ENCODE measurements around the gene NFKBIE.
"Not testable (repeated sequence)": the region's sequence is repeated elsewhere in the genome, so short reads cannot be mapped to it uniquely, and the experiment has no call there.

The NFKBIE gene

GRCh38 chr6:44265007-44265721 lies at the start of gene NFKBIE:
NFKBIE (minus strand) TSS chr6:44265551; CDS start chr6:44265346, 205 bp downstream.
- DNase-seq = peak; percentile 76

- DNase-seq = not testable (repeated sequence)
Measured at GRCh38 chr6:44314657-44315056, 49.3 kb upstream of the NFKBIE start.

- peak; percentile 77 for DNase-seq
Measured at GRCh38 chr6:44312901-44313788, 47.8 kb upstream of the NFKBIE start, which contains the start of gene AARS2. AARS2 (minus strand) TSS chr6:44313347; CDS start chr6:44313323, 24 bp downstream.

- DNase-seq = no peak
Measured at GRCh38 chr6:44311767-44312166, 46.4 kb upstream of the NFKBIE start.

GRCh38 chr6:44311304-44311703 lies 46.0 kb upstream of the NFKBIE start:
- DNase-seq = no peak

GRCh38 chr6:44310241-44310640 lies 44.9 kb upstream of the NFKBIE start:
- DNase-seq = no peak

GRCh38 chr6:44309631-44310030 lies 44.3 kb upstream of the NFKBIE start:
- no peak for DNase-seq

GRCh38 chr6:44309092-44309491 lies 43.7 kb upstream of the NFKBIE start:
- no peak for DNase-seq

GRCh38 chr6:44307217-44307616 lies 41.9 kb upstream of the NFKBIE start:
- DNase-seq = no peak

- DNase-seq = no peak
Measured at GRCh38 chr6:44306710-44307109, 41.4 kb upstream of the NFKBIE start.

GRCh38 chr6:44305200-44305725 lies 39.9 kb upstream of the NFKBIE start:
- DNase-seq = no peak

GRCh38 chr6:44304282-44305199 lies 39.2 kb upstream of the NFKBIE start:
- DNase-seq = no peak

- DNase-seq = no peak
Measured at GRCh38 chr6:44303842-44304241, 38.5 kb upstream of the NFKBIE start.

GRCh38 chr6:44302856-44303255 lies 37.5 kb upstream of the NFKBIE start:
- no peak for DNase-seq

GRCh38 chr6:44301782-44302564 lies 36.6 kb upstream of the NFKBIE start:
- DNase-seq = no peak

- no peak for DNase-seq
Measured at GRCh38 chr6:44301106-44301505, 35.8 kb upstream of the NFKBIE start.

- no peak for DNase-seq
Measured at GRCh38 chr6:44300292-44300823, 35.0 kb upstream of the NFKBIE start.

- DNase-seq = no peak
Measured at GRCh38 chr6:44298864-44299263, 33.5 kb upstream of the NFKBIE start.

- no peak for DNase-seq
Measured at GRCh38 chr6:44298055-44298803, 32.9 kb upstream of the NFKBIE start.

Measured in NCI-H2171 (cell line).